HG03095 (cell line): ENCODE results near the gene SLC19A1.
"Not testable (repeated sequence)": the region's sequence is repeated elsewhere in the genome, so short reads cannot be mapped to it uniquely, and the experiment has no call there.

Experiments used
- ATAC-seq: cut with Tn5 transposase; IDR thresholded peaks from one replicate; pipeline ENCODE4 v1.9.1; 2021; ENCODE audit warnings: moderate library complexity; ENCODE audit not compliant: unreplicated experiment

The SLC19A1 gene

GRCh38 chr21:45508607-45509565 lies 33.4 kb downstream of the SLC19A1 start:
- no peak for ATAC-seq

GRCh38 chr21:45507888-45508508 lies 34.2 kb downstream of the SLC19A1 start:
- no peak for ATAC-seq

- ATAC-seq: no peak
Measured at GRCh38 chr21:45507523-45507875, 34.7 kb downstream of the SLC19A1 start.

GRCh38 chr21:45506836-45507522 lies 35.3 kb downstream of the SLC19A1 start:
- ATAC-seq: no peak

GRCh38 chr21:45506241-45506817 lies 35.9 kb downstream of the SLC19A1 start:
- ATAC-seq: no peak

GRCh38 chr21:45505416-45506021 lies 36.7 kb downstream of the SLC19A1 start:
- no peak for ATAC-seq

GRCh38 chr21:45504516-45505415 lies 37.5 kb downstream of the SLC19A1 start:
- no peak for ATAC-seq

- ATAC-seq: no peak
Measured at GRCh38 chr21:45504021-45504515, 38.2 kb downstream of the SLC19A1 start.

GRCh38 chr21:45503226-45503625 lies 39.0 kb downstream of the SLC19A1 start:
- ATAC-seq: not testable (repeated sequence)

- no peak for ATAC-seq
Measured at GRCh38 chr21:45502600-45502999, 39.6 kb downstream of the SLC19A1 start.

GRCh38 chr21:45502006-45502345 lies 40.3 kb downstream of the SLC19A1 start:
- ATAC-seq: no peak

GRCh38 chr21:45501081-45502005 lies 40.9 kb downstream of the SLC19A1 start:
- not testable (repeated sequence) for ATAC-seq

GRCh38 chr21:45499970-45500577 lies 42.2 kb downstream of the SLC19A1 start:
- ATAC-seq: no peak

- no peak for ATAC-seq
Measured at GRCh38 chr21:45499201-45499750, 43.0 kb downstream of the SLC19A1 start.

- ATAC-seq: no peak
Measured at GRCh38 chr21:45498646-45499000, 43.6 kb downstream of the SLC19A1 start.

GRCh38 chr21:45497846-45498645 lies 44.2 kb downstream of the SLC19A1 start:
- no peak for ATAC-seq
